HCT116 (cell line): ENCODE results near the gene PCBP3.

Experiments
- EZH2 ChIP-seq: fragments of 200-600 bp; sonication (generic); IDR thresholded peaks from 2 replicates; pipeline ENCODE4 v1.6.1; 2017; ENCODE audit warnings: antibody characterized with exemption, mixed run types
- POLR2A ChIP-seq: IDR thresholded peaks from 2 replicates; pipeline ENCODE4 v1.7.0; 2011; ENCODE audit warnings: borderline replicate concordance; ENCODE audit not compliant: insufficient read depth, insufficient read length; ENCODE audit errors: extremely low read depth
- POLR2AphosphoS5 ChIP-seq: IDR thresholded peaks from 2 replicates; pipeline ENCODE4 v1.6.1; 2011; ENCODE audit warnings: mild to moderate bottlenecking, low read depth, low read length, moderate library complexity
- ZFX ChIP-seq: fragments of 450-650 bp; IDR thresholded peaks from 2 replicates; pipeline ENCODE4 v1.6.1; 2017
- TF ChIP-seq, protein P1 (sequence below), 3 experiments: fragments of 200-600 bp in 1 of 3; sonication (generic) in 1 of 3; IDR thresholded peaks in 2 of 3; conservative IDR thresholded peaks in 1 of 3; 2 replicates each; pipeline ENCODE4 v1.5.1; 2012 to 2017; ENCODE audit warnings: low read depth in 2 of 3, low read length in 2 of 3, antibody characterized with exemption in 1 of 3, borderline replicate concordance in 1 of 3, control low read depth in 1 of 3, mild to moderate bottlenecking in 1 of 3, mixed read lengths in 1 of 3, mixed run types in 1 of 3, moderate library complexity in 1 of 3; ENCODE audit not compliant: insufficient read depth in 1 of 3
- TF ChIP-seq, protein P2 (sequence below): IDR thresholded peaks from 2 replicates; pipeline ENCODE4 v1.6.1; 2012
- TF ChIP-seq, protein P3 (sequence below): IDR thresholded peaks from 2 replicates; pipeline ENCODE4 v1.6.1; 2012; ENCODE audit warnings: low read depth

DNA sequence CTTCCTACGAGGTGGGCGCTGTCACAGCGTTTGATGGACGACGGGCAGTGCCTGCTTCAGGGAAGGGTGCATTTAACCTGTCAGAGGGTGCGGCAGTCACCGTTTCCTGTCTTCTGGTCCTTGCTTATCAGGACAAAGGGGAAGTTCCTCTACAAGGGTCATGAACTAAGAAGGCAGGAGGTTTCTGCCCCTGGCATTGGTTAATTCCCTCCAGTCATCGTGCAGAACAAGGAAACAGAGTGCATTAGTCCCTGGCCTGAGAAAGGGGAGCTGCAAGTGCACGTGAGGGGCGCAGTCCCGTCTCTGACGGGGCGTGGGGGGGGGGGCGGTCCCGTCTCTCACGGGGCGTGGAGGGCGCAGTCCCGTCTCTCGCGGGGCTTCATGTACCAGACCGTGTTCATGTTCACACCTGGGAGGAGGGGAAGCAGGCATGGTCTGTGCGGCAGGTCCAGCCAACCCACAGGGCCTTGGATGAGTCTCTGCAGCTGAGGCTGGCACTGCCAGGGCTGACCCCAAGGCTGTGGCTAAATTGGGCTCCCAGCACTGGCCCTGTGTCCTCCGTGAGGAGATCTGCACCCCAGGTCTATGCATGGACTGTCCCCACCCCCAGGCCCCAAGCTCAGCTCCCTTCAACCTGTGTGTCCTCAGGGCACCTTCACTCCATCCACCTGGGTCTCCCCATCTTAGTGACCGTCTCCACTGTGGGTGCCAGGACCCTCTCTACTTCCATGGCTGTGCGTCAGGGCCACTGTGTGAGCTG is 248.8 kb downstream of the PCBP3 start:
- TF ChIP-seq, protein P1, sequence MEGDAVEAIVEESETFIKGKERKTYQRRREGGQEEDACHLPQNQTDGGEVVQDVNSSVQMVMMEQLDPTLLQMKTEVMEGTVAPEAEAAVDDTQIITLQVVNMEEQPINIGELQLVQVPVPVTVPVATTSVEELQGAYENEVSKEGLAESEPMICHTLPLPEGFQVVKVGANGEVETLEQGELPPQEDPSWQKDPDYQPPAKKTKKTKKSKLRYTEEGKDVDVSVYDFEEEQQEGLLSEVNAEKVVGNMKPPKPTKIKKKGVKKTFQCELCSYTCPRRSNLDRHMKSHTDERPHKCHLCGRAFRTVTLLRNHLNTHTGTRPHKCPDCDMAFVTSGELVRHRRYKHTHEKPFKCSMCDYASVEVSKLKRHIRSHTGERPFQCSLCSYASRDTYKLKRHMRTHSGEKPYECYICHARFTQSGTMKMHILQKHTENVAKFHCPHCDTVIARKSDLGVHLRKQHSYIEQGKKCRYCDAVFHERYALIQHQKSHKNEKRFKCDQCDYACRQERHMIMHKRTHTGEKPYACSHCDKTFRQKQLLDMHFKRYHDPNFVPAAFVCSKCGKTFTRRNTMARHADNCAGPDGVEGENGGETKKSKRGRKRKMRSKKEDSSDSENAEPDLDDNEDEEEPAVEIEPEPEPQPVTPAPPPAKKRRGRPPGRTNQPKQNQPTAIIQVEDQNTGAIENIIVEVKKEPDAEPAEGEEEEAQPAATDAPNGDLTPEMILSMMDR (IDR thresholded peaks at IDR 0.05 in 2 of 3, conservative IDR thresholded peaks at IDR 0.05 in 1 of 3; ENCODE audit: borderline replicate concordance in 1 of 3, insufficient read depth in 1 of 3, low read depth in 2 of 3, low read length in 2 of 3) = no peak
- no peak for TF ChIP-seq POLR2A
- no peak for TF ChIP-seq EZH2
- TF ChIP-seq, protein P2, sequence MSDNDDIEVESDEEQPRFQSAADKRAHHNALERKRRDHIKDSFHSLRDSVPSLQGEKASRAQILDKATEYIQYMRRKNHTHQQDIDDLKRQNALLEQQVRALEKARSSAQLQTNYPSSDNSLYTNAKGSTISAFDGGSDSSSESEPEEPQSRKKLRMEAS = no peak
- TF ChIP-seq POLR2AphosphoS5 = no peak
- TF ChIP-seq, protein P3, sequence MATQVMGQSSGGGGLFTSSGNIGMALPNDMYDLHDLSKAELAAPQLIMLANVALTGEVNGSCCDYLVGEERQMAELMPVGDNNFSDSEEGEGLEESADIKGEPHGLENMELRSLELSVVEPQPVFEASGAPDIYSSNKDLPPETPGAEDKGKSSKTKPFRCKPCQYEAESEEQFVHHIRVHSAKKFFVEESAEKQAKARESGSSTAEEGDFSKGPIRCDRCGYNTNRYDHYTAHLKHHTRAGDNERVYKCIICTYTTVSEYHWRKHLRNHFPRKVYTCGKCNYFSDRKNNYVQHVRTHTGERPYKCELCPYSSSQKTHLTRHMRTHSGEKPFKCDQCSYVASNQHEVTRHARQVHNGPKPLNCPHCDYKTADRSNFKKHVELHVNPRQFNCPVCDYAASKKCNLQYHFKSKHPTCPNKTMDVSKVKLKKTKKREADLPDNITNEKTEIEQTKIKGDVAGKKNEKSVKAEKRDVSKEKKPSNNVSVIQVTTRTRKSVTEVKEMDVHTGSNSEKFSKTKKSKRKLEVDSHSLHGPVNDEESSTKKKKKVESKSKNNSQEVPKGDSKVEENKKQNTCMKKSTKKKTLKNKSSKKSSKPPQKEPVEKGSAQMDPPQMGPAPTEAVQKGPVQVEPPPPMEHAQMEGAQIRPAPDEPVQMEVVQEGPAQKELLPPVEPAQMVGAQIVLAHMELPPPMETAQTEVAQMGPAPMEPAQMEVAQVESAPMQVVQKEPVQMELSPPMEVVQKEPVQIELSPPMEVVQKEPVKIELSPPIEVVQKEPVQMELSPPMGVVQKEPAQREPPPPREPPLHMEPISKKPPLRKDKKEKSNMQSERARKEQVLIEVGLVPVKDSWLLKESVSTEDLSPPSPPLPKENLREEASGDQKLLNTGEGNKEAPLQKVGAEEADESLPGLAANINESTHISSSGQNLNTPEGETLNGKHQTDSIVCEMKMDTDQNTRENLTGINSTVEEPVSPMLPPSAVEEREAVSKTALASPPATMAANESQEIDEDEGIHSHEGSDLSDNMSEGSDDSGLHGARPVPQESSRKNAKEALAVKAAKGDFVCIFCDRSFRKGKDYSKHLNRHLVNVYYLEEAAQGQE = no peak
- TF ChIP-seq ZFX = no peak
